Measurements from ENCODE around the gene ASAP3.

The ASAP3 gene

GRCh38 chr1:23524163-23524562, 40.2 kb upstream of the ASAP3 start:
- Histone ChIP-seq H4K20me1 (ENCODE audit: control insufficient read depth, insufficient read depth, low read depth, low read length) (peaks cover 27% of the 10 kb centered on the region; the same call in 1 of the 2 replicates), H3K4me1 (ENCODE audit: control insufficient read depth, low read length) (peaks cover 58% of the 10 kb centered on the region), H3K27me3 (ENCODE audit: control insufficient read depth, low read length) (no peaks in the 10 kb centered on the region), H3K9me3 (ENCODE audit: control insufficient read depth, insufficient read depth, low read length) (no peaks in the 10 kb centered on the region), H3F3A (ENCODE audit: control insufficient read depth, insufficient read depth) (peaks cover 44% of the 10 kb centered on the region), H3K27ac (ENCODE audit: low read depth, low read length) (peak overlapping the region; percentile 99), H3K9me2 (replicated peaks; ENCODE audit: control insufficient read depth, low read length) (no peaks in the 10 kb centered on the region), H3K36me3 (ENCODE audit: control insufficient read depth, low read length) (peaks cover 98% of the 10 kb centered on the region), H3K79me2 (ENCODE audit: control insufficient read depth, low read length) (peaks cover 95% of the 10 kb centered on the region), H3K4me3 (ENCODE audit: low read length) (peak overlapping the region; percentile 84), H3K4me2 (ENCODE audit: low read length) (peak overlapping the region; percentile 95)
- TF ChIP-seq, protein P1, sequence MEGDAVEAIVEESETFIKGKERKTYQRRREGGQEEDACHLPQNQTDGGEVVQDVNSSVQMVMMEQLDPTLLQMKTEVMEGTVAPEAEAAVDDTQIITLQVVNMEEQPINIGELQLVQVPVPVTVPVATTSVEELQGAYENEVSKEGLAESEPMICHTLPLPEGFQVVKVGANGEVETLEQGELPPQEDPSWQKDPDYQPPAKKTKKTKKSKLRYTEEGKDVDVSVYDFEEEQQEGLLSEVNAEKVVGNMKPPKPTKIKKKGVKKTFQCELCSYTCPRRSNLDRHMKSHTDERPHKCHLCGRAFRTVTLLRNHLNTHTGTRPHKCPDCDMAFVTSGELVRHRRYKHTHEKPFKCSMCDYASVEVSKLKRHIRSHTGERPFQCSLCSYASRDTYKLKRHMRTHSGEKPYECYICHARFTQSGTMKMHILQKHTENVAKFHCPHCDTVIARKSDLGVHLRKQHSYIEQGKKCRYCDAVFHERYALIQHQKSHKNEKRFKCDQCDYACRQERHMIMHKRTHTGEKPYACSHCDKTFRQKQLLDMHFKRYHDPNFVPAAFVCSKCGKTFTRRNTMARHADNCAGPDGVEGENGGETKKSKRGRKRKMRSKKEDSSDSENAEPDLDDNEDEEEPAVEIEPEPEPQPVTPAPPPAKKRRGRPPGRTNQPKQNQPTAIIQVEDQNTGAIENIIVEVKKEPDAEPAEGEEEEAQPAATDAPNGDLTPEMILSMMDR (IDR thresholded peaks at IDR 0.05; ENCODE audit: low read depth, low read length, poor library complexity, severe bottlenecking): no peak
- no peak for TF ChIP-seq EZH2phosphoT487 (IDR thresholded peaks at IDR 0.05; ENCODE audit: borderline replicate concordance, low read length)

- Histone ChIP-seq H3K9me3 (ENCODE audit: control insufficient read depth, insufficient read depth, low read length) (no peaks in the 10 kb centered on the region), H3K9me2 (replicated peaks; ENCODE audit: control insufficient read depth, low read length) (no peaks in the 10 kb centered on the region), H3K79me2 (ENCODE audit: control insufficient read depth, low read length) (peaks cover 90% of the 10 kb centered on the region), H3K27ac (ENCODE audit: low read depth, low read length) (peak overlapping the region; percentile 99), H3K4me1 (ENCODE audit: control insufficient read depth, low read length) (peaks cover 41% of the 10 kb centered on the region), H3K36me3 (ENCODE audit: control insufficient read depth, low read length) (peaks cover 96% of the 10 kb centered on the region), H3F3A (ENCODE audit: control insufficient read depth, insufficient read depth) (peaks cover 34% of the 10 kb centered on the region), H3K4me2 (ENCODE audit: low read length) (no peak overlapping the region), H4K20me1 (ENCODE audit: control insufficient read depth, insufficient read depth, low read depth, low read length) (peaks cover 32% of the 10 kb centered on the region; the same call in 1 of the 2 replicates), H3K27me3 (ENCODE audit: control insufficient read depth, low read length) (no peaks in the 10 kb centered on the region), H3K4me3 (ENCODE audit: low read length) (no peak overlapping the region)
- TF ChIP-seq EZH2phosphoT487 (IDR thresholded peaks at IDR 0.05; ENCODE audit: borderline replicate concordance, low read length): no peak
- TF ChIP-seq, protein P1 (IDR thresholded peaks at IDR 0.05; ENCODE audit: low read depth, low read length, poor library complexity, severe bottlenecking): no peak
These were observed 38.4 kb upstream of the ASAP3 start for GRCh38 chr1:23522244-23522982.

DNA sequence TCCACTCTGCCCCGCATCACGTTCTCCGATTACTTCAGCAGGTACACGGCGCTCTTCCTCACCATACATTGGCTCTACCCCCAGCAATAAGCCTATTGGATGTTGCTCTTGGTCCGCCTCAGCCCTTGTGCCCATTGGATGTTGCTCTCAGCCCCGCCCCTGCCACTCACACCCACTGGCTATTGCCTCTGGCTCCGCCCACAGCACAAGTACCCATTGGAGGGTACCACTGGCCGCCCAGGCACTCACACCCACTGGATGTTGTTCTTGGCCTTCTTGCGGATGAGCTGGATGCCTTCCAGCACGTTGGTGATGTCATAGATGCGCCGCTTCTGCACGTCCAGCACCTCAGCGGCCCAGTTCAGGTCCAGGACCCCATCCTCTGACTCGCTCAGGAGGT, 37.6 kb upstream of the ASAP3 start:
- no peak for TF ChIP-seq EZH2phosphoT487 (IDR thresholded peaks at IDR 0.05; ENCODE audit: borderline replicate concordance, low read length)
- TF ChIP-seq, protein P1 (IDR thresholded peaks at IDR 0.05; ENCODE audit: low read depth, low read length, poor library complexity, severe bottlenecking): no peak
- H3K9me2 ChIP-seq (replicated peaks; ENCODE audit: control insufficient read depth, low read length): no peaks in the 10 kb centered on the region
- no peak overlapping the region for H3K4me2 ChIP-seq (ENCODE audit: low read length)
- no peaks in the 10 kb centered on the region for H3K27me3 ChIP-seq (ENCODE audit: control insufficient read depth, low read length)
- H3F3A ChIP-seq (ENCODE audit: control insufficient read depth, insufficient read depth): peaks cover 26% of the 10 kb centered on the region
- no peak overlapping the region for H3K27ac ChIP-seq (ENCODE audit: low read depth, low read length)
- H3K79me2 ChIP-seq (ENCODE audit: control insufficient read depth, low read length): peaks cover 88% of the 10 kb centered on the region
- peaks cover 33% of the 10 kb centered on the region for H3K4me1 ChIP-seq (ENCODE audit: control insufficient read depth, low read length)
- H3K4me3 ChIP-seq (ENCODE audit: low read length): no peak overlapping the region
- H4K20me1 ChIP-seq (ENCODE audit: control insufficient read depth, insufficient read depth, low read depth, low read length): peaks cover 32% of the 10 kb centered on the region; the same call in 1 of the 2 replicates
- no peaks in the 10 kb centered on the region for H3K9me3 ChIP-seq (ENCODE audit: control insufficient read depth, insufficient read depth, low read length)
- peaks cover 96% of the 10 kb centered on the region for H3K36me3 ChIP-seq (ENCODE audit: control insufficient read depth, low read length)
